Mesenchymal stem cell (in vitro differentiated cells and primary cell): ENCODE measurements around the gene MKS1.

Experiments
- DNase-seq: peaks from one replicate; pipeline ENCODE4 v3.0.0-alpha.2; 2013
- H2AFZ ChIP-seq: one replicate; pipeline ENCODE4 v1.6.1; 2013; ENCODE audit warnings: low read depth, mild to moderate bottlenecking, control low read depth, inconsistent platforms, low read length, moderate library complexity
- H2AK5ac ChIP-seq: 2 replicates; pipeline ENCODE4 v1.6.1; 2013; ENCODE audit warnings: low read length, moderate library complexity, mild to moderate bottlenecking, inconsistent platforms; ENCODE audit not compliant: severe bottlenecking
- H2BK120ac ChIP-seq: one replicate; pipeline ENCODE4 v1.6.1; 2013; ENCODE audit warnings: low read depth, mild to moderate bottlenecking, inconsistent platforms, low read length, moderate library complexity
- H2BK12ac ChIP-seq, 2 experiments: one replicate each; pipeline ENCODE4 v1.6.1; 2013; ENCODE audit warnings: inconsistent platforms in 2 of 2, low read length in 2 of 2, mild to moderate bottlenecking in 2 of 2, moderate library complexity in 2 of 2, control low read depth in 1 of 2
- H2BK15ac ChIP-seq: one replicate; pipeline ENCODE4 v1.6.1; 2013; ENCODE audit warnings: mild to moderate bottlenecking, low read depth, inconsistent platforms; ENCODE audit not compliant: poor library complexity, severe bottlenecking
- H2BK5ac ChIP-seq: 2 replicates; pipeline ENCODE4 v1.6.1; 2013; ENCODE audit warnings: low read depth, mild to moderate bottlenecking, low read length, control low read depth, inconsistent platforms; ENCODE audit not compliant: poor library complexity, severe bottlenecking
- H3K14ac ChIP-seq, 2 experiments: one replicate each; pipeline ENCODE4 v1.6.1; 2013; ENCODE audit warnings: inconsistent platforms in 2 of 2, low read length in 2 of 2, control low read depth in 1 of 2, mild to moderate bottlenecking in 1 of 2, moderate library complexity in 1 of 2
- H3K18ac ChIP-seq, 2 experiments: one replicate each; pipeline ENCODE4 v1.6.1; 2013; ENCODE audit warnings: inconsistent platforms in 2 of 2, low read length in 2 of 2, control low read depth in 1 of 2, low read depth in 1 of 2, mild to moderate bottlenecking in 1 of 2
- H3K23ac ChIP-seq, 2 experiments: one replicate each; pipeline ENCODE4 v1.6.1; 2013; ENCODE audit warnings: inconsistent platforms in 2 of 2, low read length in 2 of 2, mild to moderate bottlenecking in 2 of 2, moderate library complexity in 2 of 2, control low read depth in 1 of 2
- H3K27ac ChIP-seq: 2 replicates; pipeline ENCODE4 v1.5.1; 2013; ENCODE audit warnings: mild to moderate bottlenecking, moderate library complexity, low read length, control low read depth, inconsistent platforms; ENCODE audit not compliant: poor library complexity, severe bottlenecking
- H3K27me3 ChIP-seq, 2 experiments: 2 replicates each; pipeline versions ENCODE4 v1.6.1 to v1.7.0; 2013; ENCODE audit warnings: low read length in 2 of 2, mild to moderate bottlenecking in 2 of 2, moderate library complexity in 2 of 2, control low read depth in 1 of 2, inconsistent platforms in 1 of 2; ENCODE audit not compliant: control insufficient read depth in 1 of 2, insufficient read depth in 1 of 2
- H3K36me3 ChIP-seq, 2 experiments: 2 replicates each; pipeline versions ENCODE4 v1.6.1 to v1.7.0; 2013; ENCODE audit warnings: low read length in 2 of 2, control low read depth in 1 of 2, inconsistent platforms in 1 of 2, low read depth in 1 of 2, mild to moderate bottlenecking in 1 of 2; ENCODE audit not compliant: insufficient read depth in 2 of 2, control insufficient read depth in 1 of 2
- H3K4ac ChIP-seq, 2 experiments: one replicate each; pipeline ENCODE4 v1.6.1; 2013; ENCODE audit warnings: inconsistent platforms in 2 of 2, low read length in 2 of 2, mild to moderate bottlenecking in 2 of 2, moderate library complexity in 2 of 2, control low read depth in 1 of 2, low read depth in 1 of 2
- H3K4me1 ChIP-seq: 2 replicates; pipeline ENCODE4 v1.6.1; 2013; ENCODE audit warnings: low read depth, low read length, control low read depth; ENCODE audit not compliant: control insufficient read depth, insufficient read depth
- H3K4me2 ChIP-seq: 2 replicates; pipeline ENCODE4 v1.6.1; 2013; ENCODE audit warnings: low read length, mild to moderate bottlenecking, inconsistent platforms; ENCODE audit not compliant: poor library complexity, severe bottlenecking
- H3K4me3 ChIP-seq, 2 experiments: 2 replicates each; pipeline versions ENCODE4 v1.5.1 to v1.7.0; 2013; ENCODE audit warnings: low read length in 2 of 2, mild to moderate bottlenecking in 2 of 2, control low read depth in 1 of 2, low read depth in 1 of 2; ENCODE audit not compliant: insufficient read depth in 1 of 2
- H3K79me1 ChIP-seq: replicated peaks from 2 replicates; pipeline ENCODE4 v1.6.1; 2013; ENCODE audit warnings: mild to moderate bottlenecking, control low read depth, low read length, inconsistent platforms; ENCODE audit not compliant: poor library complexity, severe bottlenecking
- H3K9ac ChIP-seq: 2 replicates; pipeline ENCODE4 v1.7.0; 2013; ENCODE audit warnings: mild to moderate bottlenecking, low read length, moderate library complexity
- H3K9me3 ChIP-seq: 2 replicates; pipeline ENCODE4 v1.7.0; 2013; ENCODE audit warnings: mild to moderate bottlenecking, low read length; ENCODE audit not compliant: control insufficient read depth
- H4K8ac ChIP-seq: one replicate; pipeline ENCODE4 v1.6.1; 2013; ENCODE audit warnings: inconsistent platforms, mild to moderate bottlenecking, low read length, moderate library complexity
- H4K91ac ChIP-seq: one replicate; pipeline ENCODE4 v1.6.1; 2013; ENCODE audit warnings: mild to moderate bottlenecking, low read length, inconsistent platforms
- WGBS: methylation state at CpG from one replicate; pipeline ENCODE4 v1.1.7; 2013; ENCODE audit warnings: mixed read lengths; 5-methylcytosine and 5-hydroxymethylcytosine counted together

The MKS1 gene

GRCh38 chr17:58247511-58248363, 28.7 kb upstream of the MKS1 start:
- H3K9me3 ChIP-seq = no peaks in the 10 kb centered on the region
- H2BK5ac ChIP-seq = no peak overlapping the region
- H2AFZ ChIP-seq = no peak overlapping the region
- H2AK5ac ChIP-seq = no peak overlapping the region
- H3K79me1 ChIP-seq = no peaks in the 10 kb centered on the region
- no peak overlapping the region for H2BK15ac ChIP-seq
- no peak overlapping the region for H3K14ac ChIP-seq
- no peak overlapping the region for H3K9ac ChIP-seq
- H4K8ac ChIP-seq = no peak overlapping the region
- no peak overlapping the region for H3K4ac ChIP-seq
- no peak overlapping the region for H3K27ac ChIP-seq
- DNase-seq = no peak
- H3K4me2 ChIP-seq = no peak overlapping the region
- no peak overlapping the region for H3K18ac ChIP-seq
- peaks cover 78 to 90% of the 10 kb centered on the region in 2 experiments for H3K27me3 ChIP-seq
- 83% methylated on average over 9 of the region's 10 CpGs for whole genome bisulfite sequencing
- no peak overlapping the region for H2BK120ac ChIP-seq
- peaks cover 10% of the 10 kb centered on the region for H3K4me1 ChIP-seq
- H2BK12ac ChIP-seq = no peak overlapping the region
- no peak overlapping the region for H3K4me3 ChIP-seq
- no peak overlapping the region for H4K91ac ChIP-seq
- no peaks in the 10 kb centered on the region for H3K36me3 ChIP-seq
- no peak overlapping the region for H3K23ac ChIP-seq

GRCh38 chr17:58246781-58247180, 27.7 kb upstream of the MKS1 start:
- no peak overlapping the region for H3K14ac ChIP-seq
- no peaks in the 10 kb centered on the region for H3K36me3 ChIP-seq
- no peak for DNase-seq
- no peaks in the 10 kb centered on the region for H3K9me3 ChIP-seq
- H2AFZ ChIP-seq = no peak overlapping the region
- H2AK5ac ChIP-seq = no peak overlapping the region
- H2BK15ac ChIP-seq = no peak overlapping the region
- H3K4ac ChIP-seq = no peak overlapping the region
- no peak overlapping the region for H3K18ac ChIP-seq
- no peak overlapping the region for H2BK12ac ChIP-seq
- H2BK120ac ChIP-seq = no peak overlapping the region
- H3K27ac ChIP-seq = no peak overlapping the region
- H4K8ac ChIP-seq = no peak overlapping the region
- peaks cover 10% of the 10 kb centered on the region for H3K4me1 ChIP-seq
- H3K23ac ChIP-seq = no peak overlapping the region
- no peaks in the 10 kb centered on the region for H3K79me1 ChIP-seq
- no peak overlapping the region for H3K9ac ChIP-seq
- no peak overlapping the region for H4K91ac ChIP-seq
- H2BK5ac ChIP-seq = no peak overlapping the region
- WGBS = 100% methylated on average over 1 of the region's 1 CpG
- H3K27me3 ChIP-seq = peaks cover 77 to 90% of the 10 kb centered on the region in 2 experiments
- H3K4me2 ChIP-seq = no peak overlapping the region
- no peak overlapping the region for H3K4me3 ChIP-seq

- Histone ChIP-seq H3K9me3 (no peaks in the 10 kb centered on the region), H3K4me2 (no peak overlapping the region), H3K27me3 (peaks cover 78 to 90% of the 10 kb centered on the region in 2 experiments), H2BK12ac (no peak overlapping the region), H3K9ac (no peak overlapping the region), H2BK15ac (no peak overlapping the region), H3K4me3 (no peak overlapping the region), H3K36me3 (no peaks in the 10 kb centered on the region), H3K4me1 (peaks cover 10% of the 10 kb centered on the region), H3K4ac (no peak overlapping the region), H2AK5ac (no peak overlapping the region), H4K91ac (no peak overlapping the region), H2AFZ (no peak overlapping the region), H3K23ac (no peak overlapping the region), H2BK5ac (no peak overlapping the region), H3K79me1 (no peaks in the 10 kb centered on the region), H4K8ac (no peak overlapping the region), H3K14ac (no peak overlapping the region), H3K27ac (no peak overlapping the region), H3K18ac (no peak overlapping the region), H2BK120ac (no peak overlapping the region)
- WGBS = 73% methylated on average over 13 of the region's 13 CpGs
- no peak for DNase-seq
Observed at GRCh38 chr17:58246104-58246740, 27.2 kb upstream of the MKS1 start.

GRCh38 chr17:58245428-58246103, 26.5 kb upstream of the MKS1 start:
- Histone ChIP-seq H2BK12ac (no peak overlapping the region), H3K4me3 (no peak overlapping the region), H4K8ac (no peak overlapping the region), H2AFZ (no peak overlapping the region), H3K79me1 (no peaks in the 10 kb centered on the region), H2AK5ac (no peak overlapping the region), H3K14ac (no peak overlapping the region), H2BK15ac (no peak overlapping the region), H3K27me3 (peaks cover 76 to 88% of the 10 kb centered on the region in 2 experiments), H3K23ac (no peak overlapping the region), H3K36me3 (no peaks in the 10 kb centered on the region), H4K91ac (no peak overlapping the region), H3K9me3 (no peaks in the 10 kb centered on the region), H3K9ac (no peak overlapping the region), H2BK120ac (no peak overlapping the region), H3K27ac (no peak overlapping the region), H3K4me1 (peaks cover 10% of the 10 kb centered on the region), H3K4ac (no peak overlapping the region), H3K4me2 (no peak overlapping the region), H3K18ac (no peak overlapping the region), H2BK5ac (no peak overlapping the region)
- 68% methylated on average over 9 of the region's 10 CpGs for WGBS
- no peak for DNase-seq
